Hypothalamus (tissue), 51 donors: ENCODE measurements around the gene LCN6.
"Not testable (repeated sequence)": the region's sequence is repeated elsewhere in the genome, so short reads cannot be mapped to it uniquely, and the experiment has no call there.

Experiments used
- DNase-seq, 51 donors: peaks; one replicate each; lab custom pipeline; 2025; lab: John Stamatoyannopoulos, UW

LCN6 gene

DNA sequence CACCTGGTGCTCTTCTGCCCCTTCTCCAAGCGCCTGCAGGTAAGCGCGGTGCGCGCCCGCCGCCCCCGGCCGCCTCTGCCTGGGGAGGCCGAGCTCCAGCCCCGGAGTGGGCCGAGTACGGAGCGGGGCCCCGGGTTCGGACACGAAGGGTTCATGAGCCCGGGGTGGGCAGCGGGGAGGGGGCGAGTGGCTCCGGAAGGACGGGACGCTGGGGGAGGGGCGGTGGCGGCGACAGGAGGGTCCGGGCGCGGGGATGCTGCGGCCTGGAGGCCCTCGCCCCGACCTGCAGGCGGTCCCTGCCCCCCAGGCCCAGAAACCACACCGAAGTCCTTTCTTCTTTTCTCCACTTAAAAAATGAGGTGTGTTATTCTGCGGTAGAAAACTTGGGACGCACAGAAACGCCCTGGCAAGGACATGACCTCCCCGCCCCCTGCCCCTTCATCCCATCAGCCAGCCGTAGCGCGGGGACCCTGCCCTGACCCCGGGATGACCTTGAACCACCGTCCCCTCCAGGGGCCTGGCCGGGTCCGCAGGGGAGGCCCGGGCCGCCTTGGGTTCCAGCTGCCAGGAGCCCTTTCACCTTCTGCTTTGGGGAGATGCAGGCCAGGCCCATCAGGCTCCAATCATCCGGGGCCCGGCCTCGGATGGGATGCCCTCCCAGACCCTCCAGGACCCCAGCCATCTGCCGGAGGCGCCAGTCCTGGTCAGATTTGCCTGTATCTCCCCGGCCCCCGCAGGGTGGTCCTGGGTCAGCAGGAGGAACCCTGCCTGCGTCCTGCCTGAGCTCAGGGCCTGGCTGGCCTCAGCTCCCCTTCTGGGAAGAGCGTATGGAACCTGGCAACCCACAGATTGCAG lies 35.4 kb downstream of the LCN6 start:
- no peak for DNase-seq

DNA sequence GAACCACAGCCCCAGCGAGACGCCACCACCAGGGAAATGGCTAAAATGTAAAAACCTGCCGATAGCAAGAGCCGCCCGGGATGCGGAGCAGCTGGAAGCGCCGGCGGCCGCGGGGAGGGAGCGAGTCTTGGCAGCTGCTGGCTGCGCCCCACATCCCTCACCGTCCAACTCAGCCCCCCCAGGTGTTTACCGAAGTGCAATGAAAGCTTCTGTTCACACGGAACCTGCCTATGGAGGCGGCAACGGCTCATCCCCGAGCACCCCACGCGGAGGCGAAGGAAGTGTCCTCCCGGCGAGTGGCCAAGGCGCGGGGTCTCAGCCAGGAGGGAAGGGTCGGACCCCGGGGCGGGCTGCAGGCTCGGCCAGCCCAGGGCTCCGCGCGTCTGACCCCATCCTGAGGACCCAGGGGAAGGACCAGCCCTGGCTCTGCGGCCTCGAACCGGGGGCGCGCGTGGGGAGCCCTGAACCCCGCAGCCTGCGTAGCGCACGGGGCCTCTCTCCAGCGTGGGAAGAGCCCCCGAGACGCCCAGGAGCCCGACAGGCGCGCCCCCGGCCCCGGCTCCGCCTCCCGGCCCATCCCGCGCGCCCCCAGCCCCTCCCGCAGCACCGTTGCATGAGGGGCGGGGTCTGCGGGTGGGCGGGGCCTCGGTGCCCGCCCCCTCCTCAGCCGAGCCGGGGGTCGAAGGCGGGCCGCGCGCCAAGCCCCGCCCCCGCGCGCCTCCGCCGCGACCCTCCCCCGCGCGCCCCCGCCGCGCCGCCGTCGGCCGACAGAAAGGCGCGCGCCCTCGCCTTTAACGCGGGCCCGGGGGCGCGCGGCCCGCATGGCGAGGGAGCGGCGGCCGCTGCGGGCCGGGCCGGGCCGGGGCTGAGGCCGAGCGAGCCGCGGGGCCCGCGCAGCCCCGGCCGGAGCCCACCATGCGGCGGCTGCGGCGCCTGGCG lies 36.3 kb downstream of the LCN6 start, which contains the start of gene DIPK1B:
Gene DIPK1B, plus strand, starts transcription at position 822 of the 939 bp plus-strand sequence. Its CDS starts 94 bp downstream, at position 916.
- DNase-seq, result peak in 8 of 51 donors; percentile 23 to 59 (median 43)

DNA sequence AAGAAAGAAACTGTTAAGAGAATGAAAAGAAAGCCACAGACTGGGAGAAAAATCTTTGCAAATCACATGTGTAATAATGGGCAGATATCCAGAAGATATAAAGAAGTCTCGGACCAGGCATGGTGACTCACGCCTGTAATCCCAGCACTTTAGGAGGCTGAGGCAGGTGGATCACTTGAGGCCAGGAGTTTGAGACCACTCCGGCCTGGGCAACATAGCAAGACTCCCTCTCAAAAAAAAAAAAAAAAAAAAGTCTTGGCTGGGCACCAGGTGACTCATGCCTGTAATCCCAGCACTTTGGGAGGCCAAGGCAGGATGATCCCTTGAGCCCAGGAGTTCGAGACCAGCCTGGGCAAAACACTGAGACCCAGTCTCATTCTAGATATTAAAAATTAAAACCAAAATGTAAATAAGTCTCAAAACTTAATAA lies 37.1 kb downstream of the LCN6 start:
- not testable (repeated sequence) for DNase-seq

DNA sequence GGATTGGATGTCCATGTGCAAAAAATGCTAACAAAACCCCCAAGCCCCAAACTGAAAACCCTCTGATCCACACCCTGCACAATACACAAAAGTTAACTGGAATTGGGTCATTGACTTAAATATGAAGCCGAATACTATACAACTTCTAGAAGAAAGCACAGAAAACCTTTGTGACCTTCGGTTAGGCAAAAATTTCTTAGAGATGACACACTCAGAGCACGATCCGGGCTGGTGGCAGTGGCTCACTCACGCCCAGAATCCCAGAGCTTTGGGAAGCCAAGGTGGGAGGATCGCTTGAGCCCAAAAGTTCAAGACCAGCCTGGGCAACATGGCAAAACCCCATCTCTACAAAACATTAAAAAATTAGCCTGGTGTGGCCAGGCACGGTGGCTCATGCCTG lies 37.8 kb downstream of the LCN6 start:
- DNase-seq, result no peak

DNA sequence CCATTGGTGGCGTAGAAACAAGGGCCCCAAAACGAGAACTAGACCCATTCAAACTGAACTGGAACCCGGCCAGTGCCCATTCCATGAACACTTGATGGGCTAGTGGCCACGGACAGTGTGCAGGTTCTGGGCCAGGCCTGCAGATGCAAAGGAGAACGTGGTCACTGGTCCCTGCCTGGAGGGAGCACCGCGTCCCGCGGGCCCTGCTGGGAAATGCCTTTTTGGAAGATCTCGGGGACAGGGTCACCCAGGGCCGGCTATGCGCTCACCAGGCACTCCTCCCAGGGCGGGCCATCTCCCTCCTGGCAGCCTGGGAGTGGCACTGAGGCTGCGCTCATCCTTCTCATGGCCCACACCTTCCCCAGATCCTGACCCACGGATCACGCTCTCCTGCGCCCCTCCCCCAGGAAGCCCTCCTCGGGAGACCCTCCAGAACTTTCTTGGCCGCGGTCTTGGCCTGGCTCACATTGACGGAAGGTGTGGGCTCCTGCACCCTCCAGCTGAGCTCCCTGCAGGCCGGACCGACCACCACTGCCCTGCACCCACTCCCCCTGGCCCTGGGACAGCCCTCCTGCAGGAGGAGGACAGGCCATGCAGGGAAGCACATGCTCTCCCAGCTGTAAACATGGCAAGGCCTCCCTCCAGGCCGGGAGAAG lies 38.7 kb downstream of the LCN6 start:
- DNase-seq, result no peak

DNA sequence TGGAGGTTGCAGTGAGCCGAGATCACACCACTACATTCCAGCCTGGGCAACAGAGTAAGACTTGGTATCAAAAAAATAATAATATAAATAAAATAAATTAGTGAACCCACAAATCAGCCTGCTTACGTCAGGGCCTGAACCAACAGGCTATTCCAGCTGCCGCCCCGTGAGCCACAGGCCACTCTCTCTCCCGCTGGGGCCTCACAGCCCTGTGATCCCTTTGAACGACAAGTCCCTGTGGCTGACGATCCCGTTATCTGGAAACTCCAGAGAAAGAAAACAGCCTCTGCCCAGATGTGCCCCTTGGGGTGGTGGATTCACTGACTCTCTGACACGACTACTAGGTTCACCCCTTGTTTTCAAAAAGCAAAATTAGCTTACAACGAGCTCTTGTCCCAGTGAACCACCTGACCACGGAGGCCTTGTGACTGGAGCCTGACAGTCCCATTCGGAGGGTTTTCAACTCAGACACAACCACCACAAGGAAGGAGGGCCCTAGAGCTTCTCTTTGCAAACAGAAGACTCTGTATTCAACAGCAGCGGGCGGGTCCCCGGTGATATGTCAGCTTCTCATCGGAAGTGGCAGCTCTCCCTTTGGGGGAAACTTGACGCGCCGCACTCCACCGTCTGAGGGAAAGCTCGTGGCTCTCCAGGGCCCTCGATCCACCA lies 40.3 kb downstream of the LCN6 start:
- DNase-seq, result no peak

DNA sequence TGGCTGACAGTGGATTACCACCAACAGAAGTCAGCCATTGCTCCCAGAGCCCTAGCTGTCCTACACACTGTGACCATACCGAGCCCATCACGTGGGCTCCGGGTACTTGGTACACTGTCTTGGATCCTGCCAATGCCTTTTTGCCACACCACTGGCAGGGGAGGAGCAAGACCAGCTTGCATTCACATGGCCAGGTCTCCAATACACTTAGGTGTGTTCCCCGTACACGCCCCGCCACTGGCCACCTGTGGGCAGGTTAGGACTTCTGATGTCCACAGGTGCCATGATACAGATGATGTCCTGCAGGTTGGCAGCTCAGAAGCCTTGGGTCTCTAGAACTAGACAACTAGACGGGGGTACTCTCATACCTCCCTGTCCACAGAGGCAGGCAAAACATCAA lies 41.3 kb downstream of the LCN6 start:
- DNase-seq, result no peak

GRCh38 chr9:136705564-136705963 lies 42.8 kb downstream of the LCN6 start:
- no peak for DNase-seq

GRCh38 chr9:136704741-136705140 lies 43.6 kb downstream of the LCN6 start:
- DNase-seq, result not testable (repeated sequence)

DNA sequence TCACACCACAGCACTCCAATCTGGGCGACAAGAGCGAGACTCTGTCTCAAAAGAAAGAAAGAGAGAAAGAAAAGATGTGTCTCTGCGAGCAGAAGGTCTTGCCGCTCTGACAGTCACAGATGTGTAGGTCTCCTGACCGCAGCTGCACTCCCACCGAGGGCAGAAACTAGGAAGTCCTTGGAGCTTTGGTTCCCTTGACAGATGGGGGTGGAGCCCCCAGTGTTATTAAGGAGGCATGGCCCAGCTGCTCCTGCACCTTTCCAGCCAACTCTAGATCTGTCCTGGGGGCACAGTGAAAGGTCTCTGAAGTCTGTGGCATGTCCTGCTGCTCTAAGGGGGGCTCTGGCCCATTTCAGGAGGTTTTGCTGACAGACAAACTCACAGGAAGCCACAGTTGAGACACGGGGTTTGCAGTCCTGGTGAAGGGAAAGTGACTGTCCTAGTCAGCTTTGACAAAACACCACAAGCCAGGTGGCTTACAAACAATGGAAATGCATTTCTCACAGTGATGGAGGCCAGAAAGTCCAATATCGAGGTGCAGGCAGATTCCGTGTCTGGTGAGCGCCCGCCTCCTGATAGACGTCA lies 45.0 kb downstream of the LCN6 start:
- no peak for DNase-seq

DNA sequence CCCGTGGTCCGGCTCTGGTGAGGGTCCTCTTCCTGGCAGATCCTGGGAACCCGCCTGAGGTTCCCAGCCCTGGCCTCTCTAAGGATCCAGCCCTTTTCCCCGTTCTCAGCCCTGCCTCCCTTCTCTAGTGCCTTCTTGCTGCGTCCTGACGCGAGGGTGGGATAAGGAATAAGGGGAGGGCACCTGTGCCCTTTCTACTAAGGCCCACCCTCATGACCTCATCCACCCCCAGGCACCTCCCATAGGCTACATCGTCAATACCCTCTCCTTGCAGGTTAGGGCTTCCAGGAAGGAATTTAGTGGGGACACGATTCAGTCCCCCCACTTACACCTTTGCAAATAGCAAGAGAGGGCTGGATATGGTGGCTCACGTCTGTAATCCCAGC lies 46.7 kb downstream of the LCN6 start:
- no peak for DNase-seq

DNA sequence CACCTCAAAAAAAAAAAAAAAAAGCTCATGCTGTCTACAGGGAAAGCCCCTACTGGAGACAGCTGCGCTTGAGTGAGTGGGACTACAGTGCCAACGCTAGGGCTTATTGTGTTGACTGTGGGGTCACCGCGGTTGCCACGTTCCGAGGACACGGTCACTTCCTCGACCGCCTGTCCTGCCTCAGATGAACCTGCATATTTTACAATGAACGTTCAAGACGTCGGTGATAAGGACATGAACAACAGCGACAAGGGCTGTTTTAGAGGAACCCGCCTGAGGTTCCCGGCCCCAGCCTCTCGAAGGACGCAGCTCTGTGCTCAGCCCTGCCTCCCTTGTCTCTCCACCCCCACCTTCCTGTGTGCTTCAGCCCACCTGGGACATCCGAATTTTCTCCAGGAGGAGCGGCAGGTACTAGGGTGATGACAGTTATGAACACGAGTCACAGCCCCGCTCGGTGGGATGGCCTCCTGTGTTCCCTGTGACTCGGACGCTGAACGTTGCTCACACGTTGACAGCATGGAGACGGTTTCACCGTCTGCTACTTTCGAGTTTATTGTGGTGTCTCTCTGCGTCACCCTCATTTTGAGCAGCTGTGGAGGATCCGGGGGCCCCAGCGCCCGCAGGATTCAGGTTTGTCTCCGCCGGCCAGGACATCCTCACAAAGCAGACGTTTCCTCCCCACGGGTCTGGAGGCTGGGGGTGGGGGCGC lies 47.2 kb downstream of the LCN6 start:
- DNase-seq, result no peak

DNA sequence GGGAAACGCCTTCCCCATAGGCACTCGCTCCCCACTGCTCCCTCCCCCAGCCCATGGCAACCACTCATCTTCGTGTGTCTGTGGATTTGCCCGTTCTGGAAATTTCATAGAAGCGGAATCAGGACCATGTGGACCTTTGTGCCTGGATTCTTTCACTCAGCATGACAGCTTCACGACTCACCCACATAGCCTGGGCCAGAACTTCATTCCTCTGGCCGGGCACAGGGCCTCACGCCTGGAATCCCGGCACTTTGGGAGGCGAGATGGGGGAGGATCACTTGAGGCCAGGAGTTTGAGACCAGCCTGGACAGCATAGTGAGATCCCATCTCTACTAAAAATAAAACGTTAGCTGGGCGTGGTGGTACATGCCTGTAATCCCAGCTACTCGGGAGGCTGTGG lies 48.0 kb downstream of the LCN6 start:
- no peak for DNase-seq

GRCh38 chr9:136698635-136699246 lies 49.6 kb downstream of the LCN6 start:
- DNase-seq, result no peak

- no peak for DNase-seq
These were observed 50.4 kb downstream of the LCN6 start for GRCh38 chr9:136697821-136698526.

GRCh38 chr9:136697146-136697820 lies 51.0 kb downstream of the LCN6 start:
- DNase-seq, result no peak

DNA sequence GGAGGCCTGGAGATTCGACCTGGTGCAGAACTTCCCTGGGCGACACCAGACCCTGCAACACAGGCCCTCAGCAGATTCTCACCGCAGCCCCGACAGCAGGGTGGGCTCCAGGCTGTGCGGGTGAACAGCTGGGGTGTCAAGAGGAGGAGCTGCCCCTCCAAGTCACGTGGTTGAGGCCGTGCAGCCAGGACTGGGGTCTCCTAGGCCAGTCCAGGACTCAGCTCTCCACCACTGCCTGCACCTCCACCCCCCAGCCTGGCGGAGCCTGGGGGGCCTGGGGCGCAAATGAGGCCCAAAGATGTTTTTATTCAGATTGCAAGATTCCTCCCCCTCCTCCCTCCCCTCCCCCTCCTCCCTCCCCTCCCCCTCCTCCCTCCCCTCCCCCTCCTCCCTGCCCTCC lies 51.8 kb downstream of the LCN6 start:
- DNase-seq, result no peak

GRCh38 chr9:136695955-136696354 lies 52.4 kb downstream of the LCN6 start:
- no peak for DNase-seq
